HEK293 (cell line): ENCODE measurements around the gene CDK14.

Source experiments
- CTCF ChIA-PET: fragments of 350-600 bp; formaldehyde crosslinking; extraction: SDS; loops from one replicate; lab custom pipeline; 2021; ENCODE audit warnings: antibody characterized with exemption; lab: Yijun Ruan, JAX
- POLR2A ChIA-PET: fragments of 300-600 bp; formaldehyde crosslinking; extraction: SDS; loops from one replicate; lab custom pipeline; 2020; ENCODE audit warnings: antibody characterized with exemption, inconsistent platforms; lab: Yijun Ruan, JAX
- H3K27ac ChIP-seq: fragments of 200-500 bp; sonication (Bioruptor generic); 2 replicates; pipeline ENCODE4 v1.5.1; 2014; ENCODE audit warnings: low read depth, low read length, control low read depth, inconsistent platforms; ENCODE audit errors: extremely low read depth
- H3K36me3 ChIP-seq, 2 experiments: fragments of 200-500 bp in 1 of 2; sonication (Bioruptor generic) in 1 of 2; 1 replicate in 1 of 2; 2 replicates in 1 of 2; pipeline ENCODE4 v1.5.1; 2014 to 2017; ENCODE audit warnings: inconsistent platforms in 2 of 2, low read length in 2 of 2; ENCODE audit not compliant: control insufficient read depth in 2 of 2, insufficient read depth in 1 of 2
- H3K4me1 ChIP-seq: fragments of 200-500 bp; sonication (Bioruptor generic); 2 replicates; pipeline ENCODE4 v1.5.1; 2014; ENCODE audit warnings: mild to moderate bottlenecking, low read length, inconsistent platforms; ENCODE audit not compliant: control insufficient read depth, insufficient read depth
- H3K4me3 ChIP-seq: 2 replicates; pipeline ENCODE4 v1.5.1; 2011; ENCODE audit warnings: low read depth, mild to moderate bottlenecking, control low read depth, low read length, moderate library complexity
- H3K9me3 ChIP-seq: fragments of 200-500 bp; sonication (Bioruptor generic); 2 replicates; pipeline ENCODE4 v1.5.1; 2014; ENCODE audit warnings: low read depth, low read length, inconsistent platforms; ENCODE audit not compliant: control insufficient read depth, insufficient read depth
- ATF2 ChIP-seq: fragments of 450-650 bp; formaldehyde crosslinking; IDR thresholded peaks from 2 replicates; pipeline ENCODE4 v1.5.1; 2016; ENCODE audit warnings: missing biosample characterization, missing genetic modification characterization, low read depth
- GLI2 ChIP-seq: fragments of 450-650 bp; formaldehyde crosslinking; IDR thresholded peaks from 2 replicates; pipeline ENCODE4; 2017; ENCODE audit warnings: missing biosample characterization, missing genetic modification characterization, low read depth, borderline replicate concordance
- INSM2 ChIP-seq: fragments of 450-650 bp; formaldehyde crosslinking; IDR thresholded peaks from 2 replicates; pipeline ENCODE4 v1.5.1; 2016; ENCODE audit warnings: missing biosample characterization, missing genetic modification characterization
- OVOL3 ChIP-seq: fragments of 450-650 bp; formaldehyde crosslinking; IDR thresholded peaks from 2 replicates; pipeline ENCODE4 v1.5.1; 2016; ENCODE audit warnings: missing biosample characterization, missing genetic modification characterization
- REPIN1 ChIP-seq: fragments of 450-650 bp; formaldehyde crosslinking; IDR thresholded peaks from 2 replicates; pipeline ENCODE4 v1.5.1; 2017; ENCODE audit warnings: missing biosample characterization, missing genetic modification characterization, low read depth
- SP7 ChIP-seq: fragments of 450-650 bp; formaldehyde crosslinking; IDR thresholded peaks from 2 replicates; pipeline ENCODE4 v1.5.1; 2016; ENCODE audit warnings: missing biosample characterization, missing genetic modification characterization
- ZBTB21 ChIP-seq: fragments of 450-650 bp; formaldehyde crosslinking; IDR thresholded peaks from 2 replicates; pipeline ENCODE4 v1.5.1; 2017; ENCODE audit warnings: missing biosample characterization, missing genetic modification characterization
- ZBTB26 ChIP-seq: fragments of 450-650 bp; formaldehyde crosslinking; optimal IDR thresholded peaks from 2 replicates; pipeline ENCODE3; 2016; ENCODE audit warnings: missing biosample characterization, mild to moderate bottlenecking, missing genetic modification characterization
- ZEB2 ChIP-seq: fragments of 450-650 bp; formaldehyde crosslinking; IDR thresholded peaks from 2 replicates; pipeline ENCODE4 v1.5.1; 2016; ENCODE audit warnings: missing biosample characterization, missing genetic modification characterization
- ZFP3 ChIP-seq: fragments of 450-650 bp; formaldehyde crosslinking; IDR thresholded peaks from 2 replicates; pipeline ENCODE4 v1.5.1; 2016; ENCODE audit warnings: low read depth, missing biosample characterization, missing genetic modification characterization
- ZIC2 ChIP-seq: fragments of 450-650 bp; formaldehyde crosslinking; IDR thresholded peaks from 2 replicates; pipeline ENCODE4 v1.5.1; 2016; ENCODE audit warnings: missing biosample characterization, missing genetic modification characterization
- ZNF132 ChIP-seq: fragments of 450-650 bp; formaldehyde crosslinking; IDR thresholded peaks from 2 replicates; pipeline ENCODE4 v1.5.1; 2017; ENCODE audit warnings: missing biosample characterization, missing genetic modification characterization, borderline replicate concordance
- ZNF140 ChIP-seq: fragments of 450-650 bp; formaldehyde crosslinking; IDR thresholded peaks from 2 replicates; pipeline ENCODE4 v1.5.1; 2016; ENCODE audit warnings: missing biosample characterization, missing genetic modification characterization
- ZNF18 ChIP-seq: fragments of 450-650 bp; formaldehyde crosslinking; IDR thresholded peaks from 2 replicates; pipeline ENCODE4 v1.5.1; 2016; ENCODE audit warnings: missing biosample characterization, missing genetic modification characterization
- ZNF214 ChIP-seq: fragments of 450-650 bp; formaldehyde crosslinking; IDR thresholded peaks from 2 replicates; pipeline ENCODE4 v1.5.1; 2017; ENCODE audit warnings: missing biosample characterization, mild to moderate bottlenecking, missing genetic modification characterization, borderline replicate concordance
- ZNF223 ChIP-seq: fragments of 450-650 bp; formaldehyde crosslinking; IDR thresholded peaks from 2 replicates; pipeline ENCODE4 v1.5.1; 2016; ENCODE audit warnings: missing biosample characterization, missing genetic modification characterization
- ZNF26 ChIP-seq: fragments of 450-650 bp; formaldehyde crosslinking; IDR thresholded peaks from 2 replicates; pipeline ENCODE4 v1.5.1; 2016; ENCODE audit warnings: missing biosample characterization, missing genetic modification characterization
- ZNF274 ChIP-seq, 2 experiments: fragments of 200-500 bp in 1 of 2; fragments of 450-650 bp in 1 of 2; sonication (Bioruptor generic) in 1 of 2; formaldehyde crosslinking in 1 of 2; IDR thresholded peaks; 2 replicates each; pipeline versions ENCODE4 v1.5.1 to v1.6.1; 2014 to 2016; ENCODE audit warnings: borderline replicate concordance in 1 of 2, inconsistent platforms in 1 of 2, low read length in 1 of 2, missing biosample characterization in 1 of 2, missing genetic modification characterization in 1 of 2
- ZNF394 ChIP-seq: fragments of 450-650 bp; formaldehyde crosslinking; IDR thresholded peaks from 2 replicates; pipeline ENCODE4 v1.5.1; 2016; ENCODE audit warnings: missing biosample characterization, missing genetic modification characterization, mild to moderate bottlenecking, moderate library complexity, borderline replicate concordance
- ZNF398 ChIP-seq: fragments of 450-650 bp; formaldehyde crosslinking; IDR thresholded peaks from 2 replicates; pipeline ENCODE4 v1.5.1; 2017; ENCODE audit warnings: missing biosample characterization, missing genetic modification characterization
- ZNF514 ChIP-seq: fragments of 450-650 bp; formaldehyde crosslinking; IDR thresholded peaks from 2 replicates; pipeline ENCODE4 v1.5.1; 2016; ENCODE audit warnings: missing biosample characterization, missing genetic modification characterization
- ZNF580 ChIP-seq: fragments of 450-650 bp; formaldehyde crosslinking; IDR thresholded peaks from 2 replicates; pipeline ENCODE4 v1.5.1; 2016; ENCODE audit warnings: missing biosample characterization, missing genetic modification characterization
- ZNF623 ChIP-seq: fragments of 450-650 bp; formaldehyde crosslinking; IDR thresholded peaks from 2 replicates; pipeline ENCODE4 v1.5.1; 2016; ENCODE audit warnings: missing biosample characterization, missing genetic modification characterization
- ZNF791 ChIP-seq: fragments of 450-650 bp; formaldehyde crosslinking; IDR thresholded peaks from 2 replicates; pipeline ENCODE4 v1.5.1; 2016; ENCODE audit warnings: missing biosample characterization, missing genetic modification characterization

Gene CDK14

GRCh38 chr7:90587766-90588165, 8.4 kb upstream of the CDK14 start (continued):
- TF ChIP-seq ZNF398 (tag by site-specific recombination) (no peak), REPIN1 (tag by site-specific recombination) (no peak), ZFP3 (tag by site-specific recombination) (no peak)

- no peak for TF ChIP-seq SP7
- no peak for TF ChIP-seq ZNF18 (tag by site-specific recombination)
- TF ChIP-seq ZNF580 (tag by site-specific recombination): no peak
- TF ChIP-seq ATF2 (tag by site-specific recombination): no peak
- TF ChIP-seq ZNF791 (tag by site-specific recombination): no peak
- no peak for TF ChIP-seq ZNF214
- TF ChIP-seq ZBTB21 (tag by site-specific recombination): no peak
- no peak for TF ChIP-seq GLI2
- no peak for TF ChIP-seq ZNF132
- TF ChIP-seq ZBTB26 (tag by site-specific recombination): no peak
- TF ChIP-seq REPIN1 (tag by site-specific recombination): no peak
- TF ChIP-seq ZNF26 (tag by site-specific recombination): no peak
- TF ChIP-seq ZNF394: no peak
- TF ChIP-seq, all 188 proteins: peak for 0
- ChIA-PET CTCF (interaction anchor here (0.7 kb wide), 1 partner anchor 47 kb away, joined by 8 read pairs; no protein-coding TSS in a partner anchor), POLR2A (no interaction called here)
- Histone ChIP-seq H3K4me1 (peaks cover 2% of the 10 kb centered on the region; the same call in 1 of the 2 replicates), H3K36me3 (no peaks in the 10 kb centered on the region), H3K9me3 (no peaks in the 10 kb centered on the region), H3K4me3 (no peak overlapping the region), H3K27ac (no peak overlapping the region)
Measured at GRCh38 chr7:90592033-90592432, 4.1 kb upstream of the CDK14 start.

- Histone ChIP-seq H3K4me3 (no peak overlapping the region), H3K4me1 (peaks cover 4% of the 10 kb centered on the region), H3K9me3 (no peaks in the 10 kb centered on the region), H3K36me3 (no peaks in the 10 kb centered on the region), H3K27ac (no peak overlapping the region)
- ChIA-PET POLR2A (no interaction called here), CTCF (no interaction called here)
- TF ChIP-seq ZNF274 (IDR thresholded peaks at IDR 0.05; ENCODE audit: low read length): no peak
- no peak for TF ChIP-seq ZNF274 (tag by site-specific recombination; IDR thresholded peaks at IDR 0.05; ENCODE audit: borderline replicate concordance)
- no peak for TF ChIP-seq ZNF223 (tag by site-specific recombination)
- no peak for TF ChIP-seq ZNF514 (tag by site-specific recombination)
- no peak for TF ChIP-seq INSM2 (tag by site-specific recombination)
- no peak for TF ChIP-seq ZEB2 (tag by site-specific recombination)
- TF ChIP-seq ZIC2: no peak
- TF ChIP-seq ZNF140 (tag by site-specific recombination): no peak
- TF ChIP-seq OVOL3 (tag by site-specific recombination): no peak
- no peak for TF ChIP-seq ZNF623 (tag by site-specific recombination)
Measured at GRCh38 chr7:90593205-90593604, 2.9 kb upstream of the CDK14 start.
